Activated naive CD4-positive, alpha-beta T cell treated with anti-CD3 and anti-CD28 coated beads for 36 hours (primary cell): Measurements from ENCODE around the gene ABO. TPM values are rescaled to one million over a fixed set of nuclear protein-coding genes. Genes with fewer than 3 reads are reported as not detected.
"Not testable (repeated sequence)": the region's sequence is repeated elsewhere in the genome, so short reads cannot be mapped to it uniquely, and the experiment has no call there.

ENCODE experiments used
- CTCF ChIA-PET: fragments of 350-600 bp; sonication (Branson Sonifier 250); formaldehyde crosslinking; loops from one replicate; lab custom pipeline; 2021; ENCODE audit warnings: antibody characterized with exemption; lab: Charles Lee
- DNase-seq: peaks from one replicate; pipeline ENCODE4 v3.0.0-alpha.2; 2020
- H3K27ac Mint-ChIP-seq: one replicate; pipeline ENCODE4 v1.8.0; 2021; ENCODE audit warnings: mild to moderate bottlenecking, mixed read lengths
- H3K27me3 Mint-ChIP-seq: one replicate; pipeline ENCODE4 v1.8.0; 2021; ENCODE audit warnings: low read depth, mixed read lengths
- H3K36me3 Mint-ChIP-seq: one replicate; pipeline ENCODE4 v1.8.0; 2021; ENCODE audit warnings: low read depth, mixed read lengths
- H3K4me1 Mint-ChIP-seq: one replicate; pipeline ENCODE4 v1.8.0; 2021; ENCODE audit warnings: low read depth, mixed read lengths
- H3K4me3 Mint-ChIP-seq: one replicate; pipeline ENCODE4 v1.8.0; 2021; ENCODE audit warnings: mild to moderate bottlenecking, moderate library complexity, mixed read lengths
- H3K9me3 Mint-ChIP-seq: one replicate; pipeline ENCODE4 v1.8.0; 2021; ENCODE audit warnings: mixed read lengths
- intact Hi-C: fragments of 100-400 bp; cut with micrococcal nuclease; formaldehyde crosslinking; loops from one replicate; pipeline ENCODE4 v1.15.1; 2023
- total RNA-seq, 2 experiments: library from RNA; stranded (reverse); gene quantifications; one replicate each; pipeline ENCODE4 v1.2.3, GENCODE V29; 2021

ABO gene
- total RNA-seq, 2 experiments from 2014 or later, result not detected

- Mint-ChIP-seq H3K27ac (no peak overlapping the region), H3K27me3 (peaks cover 11% of the 10 kb centered on the region), H3K4me3 (no peak overlapping the region), H3K4me1 (no peaks in the 10 kb centered on the region), H3K36me3 (no peaks in the 10 kb centered on the region), H3K9me3 (no peaks in the 10 kb centered on the region)
- CTCF ChIA-PET, result interaction anchor here (0.6 to 1.2 kb wide), 4 partner anchors 13 to 367 kb away, joined by 3 to 5 read pairs (median 3); no protein-coding TSS in a partner anchor
- DNase-seq, result no peak
- intact Hi-C loops, result no loop called here
Measured at GRCh38 chr9:133305731-133306130, 30.7 kb upstream of the ABO start.

GRCh38 chr9:133304477-133305377 lies 29.7 kb upstream of the ABO start:
- CTCF ChIA-PET, result interaction anchor here (0.6 to 0.8 kb wide), 2 partner anchors 26 to 368 kb away, joined by 3 to 5 read pairs; no protein-coding TSS in a partner anchor
- H3K36me3 Mint-ChIP-seq, result no peaks in the 10 kb centered on the region
- H3K9me3 Mint-ChIP-seq, result no peaks in the 10 kb centered on the region
- H3K27ac Mint-ChIP-seq, result no peak overlapping the region
- no peak for DNase-seq
- H3K4me1 Mint-ChIP-seq, result no peaks in the 10 kb centered on the region
- intact Hi-C loops, result no loop called here
- H3K27me3 Mint-ChIP-seq, result peaks cover 8% of the 10 kb centered on the region
- H3K4me3 Mint-ChIP-seq, result no peak overlapping the region

GRCh38 chr9:133304158-133304470 lies 29.1 kb upstream of the ABO start:
- intact Hi-C loops, result no loop called here
- H3K27ac Mint-ChIP-seq, result no peak overlapping the region
- peaks cover 5% of the 10 kb centered on the region for H3K27me3 Mint-ChIP-seq
- H3K4me1 Mint-ChIP-seq, result no peaks in the 10 kb centered on the region
- no peak for DNase-seq
- CTCF ChIA-PET, result no interaction called here
- no peak overlapping the region for H3K4me3 Mint-ChIP-seq
- H3K9me3 Mint-ChIP-seq, result no peaks in the 10 kb centered on the region
- no peaks in the 10 kb centered on the region for H3K36me3 Mint-ChIP-seq

GRCh38 chr9:133303266-133304157 lies 28.5 kb upstream of the ABO start:
- no peak overlapping the region for H3K4me3 Mint-ChIP-seq
- CTCF ChIA-PET, result interaction anchor here (0.5 kb wide), 1 partner anchor 1716 kb away, joined by 3 read pairs; no protein-coding TSS in a partner anchor
- peaks cover 4% of the 10 kb centered on the region for H3K27me3 Mint-ChIP-seq
- intact Hi-C loops, result no loop called here
- H3K27ac Mint-ChIP-seq, result no peak overlapping the region
- DNase-seq, result no peak
- H3K36me3 Mint-ChIP-seq, result no peaks in the 10 kb centered on the region
- H3K9me3 Mint-ChIP-seq, result no peaks in the 10 kb centered on the region
- H3K4me1 Mint-ChIP-seq, result no peaks in the 10 kb centered on the region

- Mint-ChIP-seq H3K27me3 (peaks cover 9% of the 10 kb centered on the region), H3K36me3 (no peaks in the 10 kb centered on the region), H3K4me3 (no peak overlapping the region), H3K4me1 (no peaks in the 10 kb centered on the region), H3K9me3 (no peaks in the 10 kb centered on the region), H3K27ac (no peak overlapping the region)
- intact Hi-C loops, result no loop called here
- CTCF ChIA-PET, result no interaction called here
- no peak for DNase-seq
Measured at GRCh38 chr9:133301253-133302230, 26.5 kb upstream of the ABO start.

- intact Hi-C loops, H3K4me1 Mint-ChIP-seq, H3K4me3 Mint-ChIP-seq, H3K27me3 Mint-ChIP-seq, H3K9me3 Mint-ChIP-seq, H3K36me3 Mint-ChIP-seq, DNase-seq, H3K27ac Mint-ChIP-seq: not testable (repeated sequence)
- CTCF ChIA-PET, result interaction anchor here (0.6 kb wide), 1 partner anchor 198 kb away, joined by 3 read pairs; no protein-coding TSS in a partner anchor
Measured at GRCh38 chr9:133299996-133300395, 25.0 kb upstream of the ABO start.

- Mint-ChIP-seq H3K27ac (no peak overlapping the region), H3K27me3 (peaks cover 32% of the 10 kb centered on the region), H3K4me3 (no peak overlapping the region), H3K9me3 (peaks cover 21% of the 10 kb centered on the region), H3K4me1 (no peaks in the 10 kb centered on the region), H3K36me3 (peaks cover 4% of the 10 kb centered on the region)
- DNase-seq, result no peak
- CTCF ChIA-PET, result no interaction called here
- intact Hi-C loops, result no loop called here
Measured at GRCh38 chr9:133294257-133294656, 19.3 kb upstream of the ABO start.

GRCh38 chr9:133290751-133291302 lies 15.8 kb upstream of the ABO start:
- H3K27ac Mint-ChIP-seq, result no peak overlapping the region
- intact Hi-C loops, result no loop called here

GRCh38 chr9:133286523-133286922 lies 11.5 kb upstream of the ABO start:
- peaks cover 6% of the 10 kb centered on the region for H3K27me3 Mint-ChIP-seq
- no peak overlapping the region for H3K4me3 Mint-ChIP-seq
- no peak overlapping the region for H3K27ac Mint-ChIP-seq
- H3K4me1 Mint-ChIP-seq, result no peaks in the 10 kb centered on the region
- DNase-seq, result no peak
- peaks cover 17% of the 10 kb centered on the region for H3K9me3 Mint-ChIP-seq
- CTCF ChIA-PET, result interaction anchor here (1.1 kb wide), 1 partner anchor 100 kb away, joined by 3 read pairs; no protein-coding TSS in a partner anchor
- H3K36me3 Mint-ChIP-seq, result peaks cover 4% of the 10 kb centered on the region
- intact Hi-C loops, result no loop called here

More at GRCh38 chr9:133290751-133291302, 15.8 kb upstream of the ABO start:
- H3K9me3 Mint-ChIP-seq, result peaks cover 24% of the 10 kb centered on the region
- H3K4me1 Mint-ChIP-seq, result no peaks in the 10 kb centered on the region
- no peak for DNase-seq
- peaks cover 28% of the 10 kb centered on the region for H3K27me3 Mint-ChIP-seq
- CTCF ChIA-PET, result interaction anchor here (0.6 kb wide), 1 partner anchor 104 kb away, joined by 3 read pairs; no protein-coding TSS in a partner anchor
- H3K36me3 Mint-ChIP-seq, result peaks cover 4% of the 10 kb centered on the region
- no peak overlapping the region for H3K4me3 Mint-ChIP-seq

- H3K4me3 Mint-ChIP-seq, result no peak overlapping the region
- peaks cover 2% of the 10 kb centered on the region for H3K36me3 Mint-ChIP-seq
- DNase-seq, result no peak
- intact Hi-C loops, result no loop called here
- CTCF ChIA-PET, result interaction anchor here (0.6 kb wide), 1 partner anchor 664 kb away, joined by 3 read pairs; no protein-coding TSS in a partner anchor
- H3K9me3 Mint-ChIP-seq, result peaks cover 10% of the 10 kb centered on the region
- no peak overlapping the region for H3K27ac Mint-ChIP-seq
- no peaks in the 10 kb centered on the region for H3K4me1 Mint-ChIP-seq
- H3K27me3 Mint-ChIP-seq, result peaks cover 9% of the 10 kb centered on the region
Measured at GRCh38 chr9:133285252-133285775, 10.3 kb upstream of the ABO start.

- intact Hi-C loops, result no loop called here
- no peak overlapping the region for H3K4me3 Mint-ChIP-seq
- H3K4me1 Mint-ChIP-seq, result no peaks in the 10 kb centered on the region
- no peak overlapping the region for H3K27ac Mint-ChIP-seq
- H3K9me3 Mint-ChIP-seq, result peaks cover 3% of the 10 kb centered on the region
- CTCF ChIA-PET, result interaction anchor here (0.7 kb wide), 1 partner anchor 28 kb away, joined by 3 read pairs; no protein-coding TSS in a partner anchor
- peaks cover 6% of the 10 kb centered on the region for H3K27me3 Mint-ChIP-seq
- no peak for DNase-seq
- no peaks in the 10 kb centered on the region for H3K36me3 Mint-ChIP-seq
Measured at GRCh38 chr9:133284362-133284761, 9.4 kb upstream of the ABO start.
